Measurements from ENCODE around the gene PNKP. TPM values are rescaled to one million over a fixed set of nuclear protein-coding genes. Genes with fewer than 3 reads are reported as not detected.
A peak's percentile ranks its signal among the peaks of the same experiment; 100 is the strongest.

Gene PNKP
- total and polyA plus RNA-seq, 9 of the 15 experiments (the other 6 are each of a cell fraction or from before 2014, with no cell fraction given), result 2.8 to 85.4 (median 25.3) TPM

DNA sequence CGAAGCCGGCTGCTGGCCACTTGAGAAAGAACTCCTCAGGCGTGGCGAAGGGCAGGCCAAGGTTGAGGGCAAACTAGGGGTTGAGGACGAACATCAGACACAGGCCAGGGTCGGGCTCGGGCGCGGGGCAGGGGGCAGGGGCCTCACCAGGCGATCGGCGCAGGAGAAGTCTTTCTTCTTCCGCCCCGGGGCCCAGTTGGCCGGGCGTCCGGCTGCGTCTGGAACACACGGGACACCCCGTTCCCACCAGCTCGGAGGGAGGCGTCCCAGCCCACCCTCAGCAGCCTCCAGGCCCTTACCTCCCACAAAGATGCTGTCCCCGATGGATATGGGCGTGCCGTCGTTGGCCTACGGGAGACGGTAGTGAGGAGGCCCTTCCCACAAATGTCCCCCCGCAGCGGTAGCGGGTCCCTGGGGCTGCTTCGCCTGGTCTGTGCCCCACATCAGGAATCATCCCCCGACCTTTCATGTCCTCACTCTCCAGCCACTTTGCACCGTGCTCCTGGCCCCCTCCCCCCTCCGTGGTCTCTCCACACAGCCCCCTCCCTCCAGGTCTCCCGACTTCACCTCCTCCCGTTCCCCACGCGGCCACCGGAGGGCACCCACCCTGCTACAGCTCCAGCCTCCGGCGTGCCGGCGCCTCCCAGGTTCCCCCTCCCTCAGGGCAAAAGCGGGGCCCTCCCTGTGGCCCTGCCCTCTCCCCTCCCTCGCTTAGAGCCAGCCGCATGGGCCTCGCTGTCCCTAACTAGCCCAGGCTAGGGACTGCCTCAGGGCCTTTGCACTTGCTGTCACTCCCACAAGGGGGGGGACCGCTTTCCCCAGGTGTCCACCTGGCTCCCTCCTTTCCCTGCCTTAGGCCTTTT, 4.8 kb downstream of the PNKP start (continued):
- TF ChIP-seq, protein P1, sequence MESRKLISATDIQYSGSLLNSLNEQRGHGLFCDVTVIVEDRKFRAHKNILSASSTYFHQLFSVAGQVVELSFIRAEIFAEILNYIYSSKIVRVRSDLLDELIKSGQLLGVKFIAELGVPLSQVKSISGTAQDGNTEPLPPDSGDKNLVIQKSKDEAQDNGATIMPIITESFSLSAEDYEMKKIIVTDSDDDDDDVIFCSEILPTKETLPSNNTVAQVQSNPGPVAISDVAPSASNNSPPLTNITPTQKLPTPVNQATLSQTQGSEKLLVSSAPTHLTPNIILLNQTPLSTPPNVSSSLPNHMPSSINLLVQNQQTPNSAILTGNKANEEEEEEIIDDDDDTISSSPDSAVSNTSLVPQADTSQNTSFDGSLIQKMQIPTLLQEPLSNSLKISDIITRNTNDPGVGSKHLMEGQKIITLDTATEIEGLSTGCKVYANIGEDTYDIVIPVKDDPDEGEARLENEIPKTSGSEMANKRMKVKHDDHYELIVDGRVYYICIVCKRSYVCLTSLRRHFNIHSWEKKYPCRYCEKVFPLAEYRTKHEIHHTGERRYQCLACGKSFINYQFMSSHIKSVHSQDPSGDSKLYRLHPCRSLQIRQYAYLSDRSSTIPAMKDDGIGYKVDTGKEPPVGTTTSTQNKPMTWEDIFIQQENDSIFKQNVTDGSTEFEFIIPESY (CRISPR knock-in tag; IDR thresholded peaks at IDR 0.05), result peak; percentile 68
- TF ChIP-seq TFAP4 (CRISPR knock-in tag; IDR thresholded peaks at IDR 0.05; ENCODE audit: borderline replicate concordance), result 0 out of 2 replicates have a peak, but pooled peaks have one; percentile 31
- TF ChIP-seq RFX1 (IDR thresholded peaks at IDR 0.05), result no peak
- peak; percentile 70; the same call in 1 of the 2 replicates for TF ChIP-seq BCOR (IDR thresholded peaks at IDR 0.05)
- no peak for TF ChIP-seq EGR1 (conservative IDR thresholded peaks at IDR 0.05)
- TF ChIP-seq ZNF699 (CRISPR knock-in tag; IDR thresholded peaks at IDR 0.05; ENCODE audit: insufficient replicate concordance), result no peak
- no peak for TF ChIP-seq ZNF347 (CRISPR knock-in tag; IDR thresholded peaks at IDR 0.05; ENCODE audit: low read depth)
- peak; percentile 36; the same call in 1 of the 2 replicates for TF ChIP-seq HDAC2 (IDR thresholded peaks at IDR 0.05)
- 0 out of 4 replicates have a peak, but pooled peaks of 1 of the 2 experiments have one; percentile 37 for TF ChIP-seq MNT (conservative IDR thresholded peaks at IDR 0.05)
- 0 out of 2 replicates have a peak, but pooled peaks have one; percentile 39 for TF ChIP-seq RBFOX2 (IDR thresholded peaks at IDR 0.05; ENCODE audit: low read depth, low read length)
- peak in 1 of 2 experiments; percentile 38; a peak in 1 of 4 replicates for TF ChIP-seq RCOR1 (IDR thresholded peaks at IDR 0.05; ENCODE audit: borderline replicate concordance in 1 of 2, low read depth in 2 of 2, low read length in 2 of 2)
- 0 out of 4 replicates have a peak, but pooled peaks of 1 of the 2 experiments have one; percentile 56 for TF ChIP-seq KDM4B (IDR thresholded peaks at IDR 0.05; ENCODE audit: borderline replicate concordance in 2 of 2, low read depth in 1 of 2)
- peak in 1 of 2 experiments; percentile 62; a peak in 1 of 4 replicates for TF ChIP-seq KDM1A (IDR thresholded peaks at IDR 0.05)
- TF ChIP-seq, protein P2, sequence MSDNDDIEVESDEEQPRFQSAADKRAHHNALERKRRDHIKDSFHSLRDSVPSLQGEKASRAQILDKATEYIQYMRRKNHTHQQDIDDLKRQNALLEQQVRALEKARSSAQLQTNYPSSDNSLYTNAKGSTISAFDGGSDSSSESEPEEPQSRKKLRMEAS (CRISPR knock-in tag; IDR thresholded peaks at IDR 0.05), result peak; percentile 37
- TF ChIP-seq POLR2G (IDR thresholded peaks at IDR 0.05; ENCODE audit: low read depth, low read length), result peak; percentile 51
- TF ChIP-seq ZNF316 (IDR thresholded peaks at IDR 0.05), result no peak
